ENCODE data around the gene PUM1. TPM values are rescaled to one million over a fixed set of nuclear protein-coding genes. Genes with fewer than 3 reads are reported as not detected.

The PUM1 gene, protein sequence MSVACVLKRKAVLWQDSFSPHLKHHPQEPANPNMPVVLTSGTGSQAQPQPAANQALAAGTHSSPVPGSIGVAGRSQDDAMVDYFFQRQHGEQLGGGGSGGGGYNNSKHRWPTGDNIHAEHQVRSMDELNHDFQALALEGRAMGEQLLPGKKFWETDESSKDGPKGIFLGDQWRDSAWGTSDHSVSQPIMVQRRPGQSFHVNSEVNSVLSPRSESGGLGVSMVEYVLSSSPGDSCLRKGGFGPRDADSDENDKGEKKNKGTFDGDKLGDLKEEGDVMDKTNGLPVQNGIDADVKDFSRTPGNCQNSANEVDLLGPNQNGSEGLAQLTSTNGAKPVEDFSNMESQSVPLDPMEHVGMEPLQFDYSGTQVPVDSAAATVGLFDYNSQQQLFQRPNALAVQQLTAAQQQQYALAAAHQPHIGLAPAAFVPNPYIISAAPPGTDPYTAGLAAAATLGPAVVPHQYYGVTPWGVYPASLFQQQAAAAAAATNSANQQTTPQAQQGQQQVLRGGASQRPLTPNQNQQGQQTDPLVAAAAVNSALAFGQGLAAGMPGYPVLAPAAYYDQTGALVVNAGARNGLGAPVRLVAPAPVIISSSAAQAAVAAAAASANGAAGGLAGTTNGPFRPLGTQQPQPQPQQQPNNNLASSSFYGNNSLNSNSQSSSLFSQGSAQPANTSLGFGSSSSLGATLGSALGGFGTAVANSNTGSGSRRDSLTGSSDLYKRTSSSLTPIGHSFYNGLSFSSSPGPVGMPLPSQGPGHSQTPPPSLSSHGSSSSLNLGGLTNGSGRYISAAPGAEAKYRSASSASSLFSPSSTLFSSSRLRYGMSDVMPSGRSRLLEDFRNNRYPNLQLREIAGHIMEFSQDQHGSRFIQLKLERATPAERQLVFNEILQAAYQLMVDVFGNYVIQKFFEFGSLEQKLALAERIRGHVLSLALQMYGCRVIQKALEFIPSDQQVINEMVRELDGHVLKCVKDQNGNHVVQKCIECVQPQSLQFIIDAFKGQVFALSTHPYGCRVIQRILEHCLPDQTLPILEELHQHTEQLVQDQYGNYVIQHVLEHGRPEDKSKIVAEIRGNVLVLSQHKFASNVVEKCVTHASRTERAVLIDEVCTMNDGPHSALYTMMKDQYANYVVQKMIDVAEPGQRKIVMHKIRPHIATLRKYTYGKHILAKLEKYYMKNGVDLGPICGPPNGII
- total RNA-seq: 60.6 and 63.5 TPM in 2 replicates

DNA sequence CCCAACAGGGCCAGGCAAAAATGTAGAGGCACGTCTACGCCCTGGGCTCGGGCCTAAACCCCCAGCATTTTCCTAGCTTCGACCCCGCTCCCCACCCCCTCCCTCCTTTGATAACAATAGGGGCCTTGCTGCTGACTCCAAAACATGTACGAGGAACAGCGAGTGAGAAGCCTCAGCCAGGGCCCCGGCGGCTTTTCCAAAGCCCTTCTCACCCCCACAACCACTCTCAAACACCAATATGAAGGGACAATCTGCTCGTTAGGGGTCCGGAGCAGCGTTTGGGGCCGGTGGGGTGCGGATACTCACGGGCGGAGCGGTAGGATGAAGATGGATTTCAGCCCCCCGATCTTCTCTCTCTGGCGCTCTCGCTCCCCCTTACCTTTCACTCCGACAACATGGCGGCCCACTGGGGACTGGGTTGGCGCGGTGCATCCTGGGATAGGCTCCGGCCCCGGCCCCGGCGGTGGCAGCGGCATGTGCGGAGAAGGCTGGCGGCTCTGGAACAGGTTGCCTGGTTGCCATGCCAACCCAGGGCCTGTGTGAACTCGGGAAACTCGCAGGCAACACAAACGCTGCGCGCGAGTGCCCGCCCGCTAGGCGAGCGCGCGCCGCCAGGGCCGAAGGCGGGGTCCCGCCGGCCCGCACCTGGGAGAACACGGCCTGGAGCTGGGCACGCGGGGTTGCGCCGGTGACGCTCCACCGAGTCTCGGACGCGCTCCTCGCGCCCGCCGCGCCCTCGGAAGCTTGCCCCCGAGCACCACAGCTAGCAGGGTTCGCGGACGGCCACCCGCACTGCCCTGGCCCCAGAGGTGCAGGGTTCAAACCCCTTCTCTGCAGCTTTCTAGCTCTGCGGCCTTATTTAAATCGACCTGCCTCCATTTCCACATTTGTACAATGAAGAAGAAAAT lies at the start of gene PUM1:
Gene PUM1 (minus strand): TSS at position 408 of the 908 bp plus-strand sequence. CDS start 6,151 bp downstream, outside the sequence.

GRCh38 chr1:30908696-30909364 lies 156.7 kb downstream of the PUM1 start, which contains the start of gene SDC3:
Gene SDC3, minus strand, starts transcription at chr1:30908758. Its CDS starts 172 bp downstream, at chr1:30908586.

Other genes with a start within 250 kb of the PUM1 start
- 6.9 and 10.1 TPM in 2 replicates for gene SDC3, start 157.0 kb downstream of the PUM1 start, total RNA-seq
- gene NKAIN1, start 174.2 kb upstream of the PUM1 start, total RNA-seq: under 0.01 TPM in 1 of 2 replicates, not detected in the other
- gene SNRNP40, start 231.1 kb upstream of the PUM1 start, total RNA-seq: 75.5 and 160 TPM in 2 replicates
- gene ZCCHC17, start 231.3 kb upstream of the PUM1 start, total RNA-seq: 33.3 and 55.2 TPM in 2 replicates

Measured in regular cardiac myocyte (primary cell).